OCI-LY3 (cell line): Measurements from ENCODE around the gene TEX19.

ENCODE experiments used
- H2AFZ ChIP-seq: fragments of 200-600, 300-600 bp; shearing (Covaris generic); 2 replicates; pipeline ENCODE4 v1.6.0; 2014; ENCODE audit warnings: antibody characterized with exemption, low read depth, low read length
- H3K27ac ChIP-seq: fragments of 200-600, 300-600 bp; sonication (generic); 2 replicates; pipeline ENCODE4 v1.5.1; 2014; ENCODE audit warnings: mild to moderate bottlenecking, low read length, moderate library complexity, mixed read lengths
- H3K27me3 ChIP-seq: fragments of 200-600, 300-600 bp; sonication (generic); 2 replicates; pipeline ENCODE4 v1.6.1; 2014; ENCODE audit warnings: low read depth, low read length, mixed read lengths
- H3K36me3 ChIP-seq: fragments of 200-600, 300-600 bp; sonication (generic); replicated peaks from 2 replicates; pipeline ENCODE3; 2014; ENCODE audit warnings: low read depth, low read length, mixed read lengths
- H3K4me1 ChIP-seq: fragments of 300-600, 200-600 bp; sonication (generic); 2 replicates; pipeline ENCODE4 v1.6.1; 2014; ENCODE audit warnings: low read length, mixed read lengths
- H3K4me2 ChIP-seq: fragments of 200-600, 300-600 bp; sonication (generic); 2 replicates; pipeline ENCODE4 v1.6.1; 2014; ENCODE audit warnings: low read length, mixed read lengths
- H3K4me3 ChIP-seq: fragments of 300-600, 200-600 bp; sonication (generic); 2 replicates; pipeline ENCODE4 v1.5.1; 2014; ENCODE audit warnings: antibody characterized with exemption, mild to moderate bottlenecking, low read length, moderate library complexity
- H3K79me2 ChIP-seq: fragments of 300-600, 200-600 bp; shearing (Covaris generic); 2 replicates; pipeline ENCODE4 v1.6.1; 2014; ENCODE audit warnings: mild to moderate bottlenecking, low read length, mixed read lengths
- H3K9ac ChIP-seq: fragments of 300-600, 200-600 bp; shearing (Covaris generic); 2 replicates; pipeline ENCODE4 v1.6.0; 2014; ENCODE audit warnings: mild to moderate bottlenecking, low read length, moderate library complexity
- H3K9me3 ChIP-seq: fragments of 200-600, 300-600 bp; shearing (Covaris generic); 2 replicates; pipeline ENCODE4 v1.6.1; 2014; ENCODE audit warnings: low read length, mixed read lengths; ENCODE audit not compliant: insufficient read depth
- H4K20me1 ChIP-seq: fragments of 200-600, 300-600 bp; sonication (generic); 2 replicates; pipeline ENCODE4 v1.6.1; 2016; ENCODE audit warnings: low read length, mixed read lengths; ENCODE audit not compliant: insufficient read depth
- EZH2phosphoT487 ChIP-seq: fragments of 200-600 bp; shearing (Covaris generic); IDR thresholded peaks from 2 replicates; pipeline ENCODE4 v1.6.1; 2018; ENCODE audit warnings: antibody characterized with exemption, mixed run types, low read depth
- TF ChIP-seq, protein P1 (sequence below): fragments of 200-600, 300-600 bp; sonication (generic); IDR thresholded peaks from 2 replicates; pipeline ENCODE4 v1.5.1; 2014; ENCODE audit warnings: antibody characterized with exemption, low read length, low read depth

TEX19 gene

GRCh38 chr17:82317394-82318168 is 41.5 kb upstream of the TEX19 start, which contains the start of gene CD7:
Gene CD7, minus strand, starts transcription at chr17:82317608. Its CDS starts 113 bp downstream, at chr17:82317495.
- Histone ChIP-seq H3K9ac (no peak within 1 kb of the TSS), H3K79me2 (no peaks in the 10 kb centered on the region), H3K27me3 (no peaks in the 10 kb centered on the region), H3K4me3 (no peak within 1 kb of the TSS), H3K27ac (no peak within 1 kb of the TSS), H3K9me3 (no peaks in the 10 kb centered on the region), H3K4me2 (no peak within 1 kb of the TSS), H3K4me1 (peaks cover 14% of the 10 kb centered on the region), H2AFZ (no peak within 1 kb of the TSS), H3K36me3 (no peaks in the 10 kb centered on the region), H4K20me1 (no peaks in the 10 kb centered on the region)
- TF ChIP-seq, protein P1, sequence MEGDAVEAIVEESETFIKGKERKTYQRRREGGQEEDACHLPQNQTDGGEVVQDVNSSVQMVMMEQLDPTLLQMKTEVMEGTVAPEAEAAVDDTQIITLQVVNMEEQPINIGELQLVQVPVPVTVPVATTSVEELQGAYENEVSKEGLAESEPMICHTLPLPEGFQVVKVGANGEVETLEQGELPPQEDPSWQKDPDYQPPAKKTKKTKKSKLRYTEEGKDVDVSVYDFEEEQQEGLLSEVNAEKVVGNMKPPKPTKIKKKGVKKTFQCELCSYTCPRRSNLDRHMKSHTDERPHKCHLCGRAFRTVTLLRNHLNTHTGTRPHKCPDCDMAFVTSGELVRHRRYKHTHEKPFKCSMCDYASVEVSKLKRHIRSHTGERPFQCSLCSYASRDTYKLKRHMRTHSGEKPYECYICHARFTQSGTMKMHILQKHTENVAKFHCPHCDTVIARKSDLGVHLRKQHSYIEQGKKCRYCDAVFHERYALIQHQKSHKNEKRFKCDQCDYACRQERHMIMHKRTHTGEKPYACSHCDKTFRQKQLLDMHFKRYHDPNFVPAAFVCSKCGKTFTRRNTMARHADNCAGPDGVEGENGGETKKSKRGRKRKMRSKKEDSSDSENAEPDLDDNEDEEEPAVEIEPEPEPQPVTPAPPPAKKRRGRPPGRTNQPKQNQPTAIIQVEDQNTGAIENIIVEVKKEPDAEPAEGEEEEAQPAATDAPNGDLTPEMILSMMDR, result no peak
- no peak for TF ChIP-seq EZH2phosphoT487

DNA sequence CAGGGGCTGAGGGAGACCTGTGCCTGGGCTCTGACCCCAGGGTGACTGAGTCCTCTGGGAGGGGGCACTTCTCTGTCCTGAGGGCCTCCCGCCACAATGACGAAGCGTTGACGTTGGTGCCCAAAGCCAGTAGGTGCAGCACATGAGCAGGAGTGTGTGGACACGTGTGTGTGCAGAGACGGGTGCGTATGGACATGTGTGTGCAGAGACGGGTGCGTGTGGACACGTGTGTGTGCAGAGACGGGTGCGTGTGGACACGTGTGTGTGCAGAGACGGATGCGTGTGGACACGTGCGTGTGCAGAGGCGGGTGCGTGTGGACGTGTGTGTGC is 40.9 kb upstream of the TEX19 start:
- Histone ChIP-seq H3K36me3 (no peaks in the 10 kb centered on the region), H3K9me3 (no peaks in the 10 kb centered on the region), H3K79me2 (no peaks in the 10 kb centered on the region), H4K20me1 (no peaks in the 10 kb centered on the region), H3K9ac (no peak overlapping the region), H3K27ac (no peak overlapping the region), H2AFZ (no peak overlapping the region), H3K27me3 (peaks cover 4% of the 10 kb centered on the region; the same call in 1 of the 2 replicates), H3K4me2 (no peak overlapping the region), H3K4me1 (peaks cover 14% of the 10 kb centered on the region), H3K4me3 (no peak overlapping the region)
- no peak for TF ChIP-seq EZH2phosphoT487
- TF ChIP-seq, protein P1, result no peak

- Histone ChIP-seq H3K4me1 (peaks cover 14% of the 10 kb centered on the region), H3K9ac (no peak overlapping the region), H2AFZ (no peak overlapping the region), H4K20me1 (no peaks in the 10 kb centered on the region), H3K36me3 (no peaks in the 10 kb centered on the region), H3K27me3 (peaks cover 9% of the 10 kb centered on the region; the same call in 1 of the 2 replicates), H3K9me3 (no peaks in the 10 kb centered on the region), H3K27ac (no peak overlapping the region), H3K79me2 (no peaks in the 10 kb centered on the region), H3K4me2 (no peak overlapping the region), H3K4me3 (no peak overlapping the region)
- TF ChIP-seq, protein P1, result no peak
- TF ChIP-seq EZH2phosphoT487, result no peak
Measured at GRCh38 chr17:82318772-82319606, 40.1 kb upstream of the TEX19 start.

GRCh38 chr17:82319619-82320062 is 39.4 kb upstream of the TEX19 start:
- no peak overlapping the region for H3K4me2 ChIP-seq
- no peak overlapping the region for H3K9ac ChIP-seq
- H3K4me3 ChIP-seq, result no peak overlapping the region
- peaks cover 16% of the 10 kb centered on the region for H3K4me1 ChIP-seq
- H3K36me3 ChIP-seq, result no peaks in the 10 kb centered on the region
- no peak for TF ChIP-seq EZH2phosphoT487
- TF ChIP-seq, protein P1, result no peak
- no peaks in the 10 kb centered on the region for H3K9me3 ChIP-seq
- H3K27ac ChIP-seq, result no peak overlapping the region
- peaks cover 11% of the 10 kb centered on the region; the same call in 1 of the 2 replicates for H3K27me3 ChIP-seq
- H3K79me2 ChIP-seq, result no peaks in the 10 kb centered on the region
- no peaks in the 10 kb centered on the region for H4K20me1 ChIP-seq
- no peak overlapping the region for H2AFZ ChIP-seq
